ENCODE data around the gene SNX25. TPM values are rescaled to one million over a fixed set of nuclear protein-coding genes. Genes with fewer than 3 reads are reported as not detected.

The SNX25 gene
- total RNA-seq, result 10 to 100 TPM; 15.5 to 18.0 (median 16.6) TPM
- total RNA-seq (2013), result 47.6 TPM

- under 1% methylated on average over 72 of the region's 72 CpGs for WGBS (ENCODE audit: insufficient coverage)
- H3K4me1 ChIP-seq (ENCODE audit: control insufficient read depth, insufficient read depth, low read length), result peaks cover 27% of the 10 kb centered on the region
- no peaks in the 10 kb centered on the region for H3K36me3 Mint-ChIP-seq
- intact Hi-C loops (cut with micrococcal nuclease), result loop anchor here (10.0 kb wide), 1 partner anchor 216 kb away; the partner anchor contains the start of gene UFSP2
- H3K4me1 Mint-ChIP-seq, result peaks cover 45% of the 10 kb centered on the region in 2 donors
- DNase-seq (peak; percentile 79 to 91), ATAC-seq (peak; percentile 90 to 95 (median 93))
- peak within 1 kb of the TSS; percentile 49 for H3K27ac ChIP-seq (ENCODE audit: low read length)
- H3K9me3 Mint-ChIP-seq, result no peaks in the 10 kb centered on the region
- peak within 1 kb of the TSS; percentile 93 for H3K4me3 Mint-ChIP-seq
- peak within 1 kb of the TSS; percentile 75 to 93 for H3K27ac Mint-ChIP-seq
- peak within 1 kb of the TSS; percentile 68 for H3K4me3 ChIP-seq (ENCODE audit: low read length)
- H3K27me3 Mint-ChIP-seq (ENCODE audit: low read depth in 2 of 2), result no peaks in the 10 kb centered on the region
- H3K27me3 ChIP-seq (ENCODE audit: control insufficient read depth, insufficient read depth, low read length), result no peaks in the 10 kb centered on the region
- no peaks in the 10 kb centered on the region for H3K36me3 ChIP-seq (ENCODE audit: control insufficient read depth, insufficient read depth, low read length)
- H3K9me3 ChIP-seq (ENCODE audit: control insufficient read depth, insufficient read depth, low read length), result no peaks in the 10 kb centered on the region
- TF ChIP-seq CTCF (IDR thresholded peaks at IDR 0.05), result no peak
These were observed at the start of gene SNX25 for GRCh38 chr4:185209031-185209851. Gene SNX25 (plus strand): TSS chr4:185209598. CDS start chr4:185209827, 229 bp downstream.

- no peak for TF ChIP-seq CTCF (IDR thresholded peaks at IDR 0.05)
- Mint-ChIP-seq H3K9me3 (no peaks in the 10 kb centered on the region), H3K4me1 (peaks cover 17 to 20% of the 10 kb centered on the region in 2 donors), H3K36me3 (peaks cover 27% of the 10 kb centered on the region), H3K4me3 (no peak overlapping the region), H3K27me3 (ENCODE audit: low read depth in 2 of 2) (no peaks in the 10 kb centered on the region), H3K27ac (peak overlapping the region in 1 of 2 donors; percentile 70)
- ATAC-seq (peak in 2 of 3 donors; percentile 39 to 55), DNase-seq (peak in 1 of 2 donors; percentile 71)
- Histone ChIP-seq H3K4me3 (ENCODE audit: low read length) (no peak overlapping the region), H3K27me3 (ENCODE audit: control insufficient read depth, insufficient read depth, low read length) (no peaks in the 10 kb centered on the region), H3K36me3 (ENCODE audit: control insufficient read depth, insufficient read depth, low read length) (peaks cover 41% of the 10 kb centered on the region), H3K4me1 (ENCODE audit: control insufficient read depth, insufficient read depth, low read length) (peaks cover 4% of the 10 kb centered on the region), H3K9me3 (ENCODE audit: control insufficient read depth, insufficient read depth, low read length) (no peaks in the 10 kb centered on the region), H3K27ac (ENCODE audit: low read length) (no peak overlapping the region)
- intact Hi-C loops (cut with micrococcal nuclease), result no loop called here
- WGBS (ENCODE audit: insufficient coverage), result 32% methylated on average over 2 of the region's 2 CpGs
These were observed 43.8 kb upstream of the SNX25 start for GRCh38 chr4:185165605-185166063.

GRCh38 chr4:185167234-185167633 lies 42.2 kb upstream of the SNX25 start:
- no peak overlapping the region for H3K27ac Mint-ChIP-seq
- H3K4me1 ChIP-seq (ENCODE audit: control insufficient read depth, insufficient read depth, low read length), result peaks cover 4% of the 10 kb centered on the region
- peaks cover 19% of the 10 kb centered on the region for H3K36me3 Mint-ChIP-seq

More at GRCh38 chr4:185167234-185167633, 42.2 kb upstream of the SNX25 start:
- Mint-ChIP-seq H3K4me1 (peaks cover 17 to 20% of the 10 kb centered on the region in 2 donors), H3K4me3 (no peak overlapping the region), H3K27me3 (ENCODE audit: low read depth in 2 of 2) (no peaks in the 10 kb centered on the region), H3K9me3 (no peaks in the 10 kb centered on the region)
- H3K9me3 ChIP-seq (ENCODE audit: control insufficient read depth, insufficient read depth, low read length), result no peaks in the 10 kb centered on the region
- H3K36me3 ChIP-seq (ENCODE audit: control insufficient read depth, insufficient read depth, low read length), result peaks cover 29% of the 10 kb centered on the region
- intact Hi-C loops (cut with micrococcal nuclease), result no loop called here
- no peak overlapping the region for H3K4me3 ChIP-seq (ENCODE audit: low read length)
- no peak for DNase-seq
- TF ChIP-seq CTCF (IDR thresholded peaks at IDR 0.05), result no peak
- no peak for ATAC-seq
- H3K27me3 ChIP-seq (ENCODE audit: control insufficient read depth, insufficient read depth, low read length), result no peaks in the 10 kb centered on the region
- no peak overlapping the region for H3K27ac ChIP-seq (ENCODE audit: low read length)
- WGBS (ENCODE audit: insufficient coverage), result 90% methylated on average over 9 of the region's 9 CpGs

Data from natural killer cell (primary cell).